ENCODE results near the gene UBE2L3. TPM values are rescaled to one million over a fixed set of nuclear protein-coding genes. Genes with fewer than 3 reads are reported as not detected.

The UBE2L3 gene
- total and polyA plus RNA-seq, 2 of the 8 experiments (the other 6 are each of a cell fraction or from before 2014, with no cell fraction given), result 63.5 to 90.0 TPM

DNA sequence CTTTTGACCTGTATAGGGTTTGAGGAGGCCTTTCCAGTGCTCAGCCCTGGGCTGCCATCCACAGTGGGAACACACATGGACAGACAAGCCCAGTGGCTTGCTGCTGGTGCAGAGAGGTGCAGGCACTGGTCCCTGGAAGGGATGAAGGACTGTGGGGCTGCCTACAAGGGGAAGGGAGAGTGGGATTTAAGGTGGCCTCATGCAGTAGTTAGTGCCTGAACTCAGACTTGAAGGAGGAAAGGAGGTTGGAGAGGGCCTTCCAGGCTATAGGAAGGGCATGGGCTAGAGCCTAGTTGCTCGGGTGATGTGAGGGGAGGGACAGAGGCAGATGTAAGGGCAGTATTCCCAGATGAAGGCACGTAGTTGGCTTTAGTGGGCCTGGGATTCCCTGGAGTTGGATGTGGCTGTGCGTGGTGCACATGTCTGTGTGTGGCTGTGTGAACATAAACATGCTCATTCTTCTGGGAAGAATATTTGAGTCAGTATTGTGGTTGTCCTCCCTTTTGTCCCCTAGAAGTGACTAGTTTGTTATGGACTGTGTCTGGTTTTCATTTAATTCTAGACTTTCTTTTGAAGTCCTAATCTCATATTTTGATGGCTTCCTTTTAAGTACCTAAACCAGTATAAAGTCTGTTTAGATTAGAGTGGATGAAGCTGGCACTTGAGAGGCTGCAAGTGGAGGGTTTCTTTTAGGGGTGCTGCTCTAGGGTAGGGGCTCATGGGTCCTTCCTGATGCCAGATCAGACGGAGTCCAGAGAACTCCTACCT lies 43.9 kb downstream of the UBE2L3 start (continued):
- TF ChIP-seq PHF8 (conservative IDR thresholded peaks at IDR 0.05; ENCODE audit: low read depth, low read length), result no peak
- no peak for TF ChIP-seq YY1 (IDR thresholded peaks at IDR 0.05; ENCODE audit: low read depth, low read length)
- no peak for TF ChIP-seq KDM5A (IDR thresholded peaks at IDR 0.05; ENCODE audit: low read length)
- TF ChIP-seq BCL11A (IDR thresholded peaks at IDR 0.05; ENCODE audit: low read depth in 2 of 2, low read length in 2 of 2), result no peak
- TF ChIP-seq RFX5 (IDR thresholded peaks at IDR 0.05; ENCODE audit: borderline replicate concordance, low read depth, low read length), result no peak
- TF ChIP-seq TAF7 (optimal IDR thresholded peaks at IDR 0.05; ENCODE audit: borderline replicate concordance, low read depth, low read length), result no peak
